HEK293 (cell line): ENCODE results near the gene SNCAIP.
A peak's percentile ranks its signal among the peaks of the same experiment; 100 is the strongest.
"Not testable (repeated sequence)": the region's sequence is repeated elsewhere in the genome, so short reads cannot be mapped to it uniquely, and the experiment has no call there.

ENCODE experiments used
- CTCF ChIA-PET: fragments of 350-600 bp; formaldehyde crosslinking; extraction: SDS; loops from one replicate; lab custom pipeline; 2021; ENCODE audit warnings: antibody characterized with exemption; lab: Yijun Ruan, JAX
- POLR2A ChIA-PET: fragments of 300-600 bp; formaldehyde crosslinking; extraction: SDS; loops from one replicate; lab custom pipeline; 2020; ENCODE audit warnings: antibody characterized with exemption, inconsistent platforms; lab: Yijun Ruan, JAX
- H3K27ac ChIP-seq: fragments of 200-500 bp; sonication (Bioruptor generic); 2 replicates; pipeline ENCODE4 v1.5.1; 2014; ENCODE audit warnings: low read depth, low read length, control low read depth, inconsistent platforms; ENCODE audit errors: extremely low read depth
- H3K36me3 ChIP-seq, 2 experiments: fragments of 200-500 bp in 1 of 2; sonication (Bioruptor generic) in 1 of 2; 1 replicate in 1 of 2; 2 replicates in 1 of 2; pipeline ENCODE4 v1.5.1; 2014 to 2017; ENCODE audit warnings: inconsistent platforms in 2 of 2, low read length in 2 of 2; ENCODE audit not compliant: control insufficient read depth in 2 of 2, insufficient read depth in 1 of 2
- H3K4me1 ChIP-seq: fragments of 200-500 bp; sonication (Bioruptor generic); 2 replicates; pipeline ENCODE4 v1.5.1; 2014; ENCODE audit warnings: mild to moderate bottlenecking, low read length, inconsistent platforms; ENCODE audit not compliant: control insufficient read depth, insufficient read depth
- H3K4me3 ChIP-seq: 2 replicates; pipeline ENCODE4 v1.5.1; 2011; ENCODE audit warnings: low read depth, mild to moderate bottlenecking, control low read depth, low read length, moderate library complexity
- H3K9me3 ChIP-seq: fragments of 200-500 bp; sonication (Bioruptor generic); 2 replicates; pipeline ENCODE4 v1.5.1; 2014; ENCODE audit warnings: low read depth, low read length, inconsistent platforms; ENCODE audit not compliant: control insufficient read depth, insufficient read depth
- EGR2 ChIP-seq: fragments of 450-650 bp; formaldehyde crosslinking; IDR thresholded peaks from 2 replicates; pipeline ENCODE4 v1.5.1; 2016; ENCODE audit warnings: low read depth, missing biosample characterization, missing genetic modification characterization
- GFI1B ChIP-seq: fragments of 450-650 bp; formaldehyde crosslinking; IDR thresholded peaks from 2 replicates; pipeline ENCODE4 v1.5.1; 2016; ENCODE audit warnings: missing biosample characterization, missing genetic modification characterization
- HOXD13 ChIP-seq: sonication (generic); formaldehyde crosslinking; IDR thresholded peaks from 2 replicates; pipeline ENCODE4 v1.8.0; 2022; ENCODE audit warnings: missing genetic modification reagents, borderline replicate concordance
- MEIS1 ChIP-seq: sonication (generic); formaldehyde crosslinking; IDR thresholded peaks from 2 replicates; pipeline ENCODE4 v1.8.1; 2022; ENCODE audit warnings: missing genetic modification reagents, mild to moderate bottlenecking, borderline replicate concordance
- TCF7L2 ChIP-seq: IDR thresholded peaks from 2 replicates; pipeline ENCODE4 v1.6.1; 2011; ENCODE audit warnings: low read depth, mild to moderate bottlenecking, inconsistent platforms, low read length, moderate library complexity, borderline replicate concordance
- ZEB2 ChIP-seq: fragments of 450-650 bp; formaldehyde crosslinking; IDR thresholded peaks from 2 replicates; pipeline ENCODE4 v1.5.1; 2016; ENCODE audit warnings: missing biosample characterization, missing genetic modification characterization
- ZFHX2 ChIP-seq: fragments of 450-650 bp; formaldehyde crosslinking; conservative IDR thresholded peaks from 2 replicates; pipeline ENCODE4 v1.5.1; 2016; ENCODE audit warnings: missing biosample characterization, missing genetic modification characterization
- ZFP41 ChIP-seq: fragments of 450-650 bp; formaldehyde crosslinking; IDR thresholded peaks from 2 replicates; pipeline ENCODE4 v1.5.1; 2016; ENCODE audit warnings: missing biosample characterization, missing genetic modification characterization, borderline replicate concordance
- ZNF184 ChIP-seq: fragments of 450-650 bp; IDR thresholded peaks from 2 replicates; pipeline ENCODE4 v1.5.1; 2018; ENCODE audit warnings: missing biosample characterization, mild to moderate bottlenecking, missing genetic modification characterization
- ZNF23 ChIP-seq: fragments of 450-650 bp; formaldehyde crosslinking; IDR thresholded peaks from 2 replicates; pipeline ENCODE4 v1.5.1; 2016; ENCODE audit warnings: missing biosample characterization, missing genetic modification characterization, borderline replicate concordance
- ZNF501 ChIP-seq: fragments of 450-650 bp; formaldehyde crosslinking; IDR thresholded peaks from 2 replicates; pipeline ENCODE4 v1.5.1; 2016; ENCODE audit warnings: missing biosample characterization, missing genetic modification characterization
- ZNF561 ChIP-seq: fragments of 450-650 bp; IDR thresholded peaks from 2 replicates; pipeline ENCODE4 v1.5.1; 2018; ENCODE audit warnings: missing biosample characterization, missing genetic modification characterization, borderline replicate concordance
- ZNF585B ChIP-seq: fragments of 450-650 bp; formaldehyde crosslinking; IDR thresholded peaks from 2 replicates; pipeline ENCODE4 v1.5.1; 2016; ENCODE audit warnings: missing biosample characterization, missing genetic modification characterization
- ZNF626 ChIP-seq: fragments of 450-650 bp; sonication (Bioruptor Pico); formaldehyde crosslinking; IDR thresholded peaks from 2 replicates; pipeline ENCODE4 v1.5.1; 2018; ENCODE audit warnings: missing biosample characterization, missing genetic modification characterization, inconsistent platforms
- ZNF701 ChIP-seq: fragments of 450-650 bp; formaldehyde crosslinking; IDR thresholded peaks from 2 replicates; pipeline ENCODE4 v1.5.1; 2016; ENCODE audit warnings: missing biosample characterization, missing genetic modification characterization
- ZNF776 ChIP-seq: fragments of 450-650 bp; formaldehyde crosslinking; IDR thresholded peaks from 2 replicates; pipeline ENCODE4 v1.5.0; 2017; ENCODE audit warnings: missing biosample characterization, missing genetic modification characterization, borderline replicate concordance
- ZNF792 ChIP-seq: fragments of 450-650 bp; formaldehyde crosslinking; IDR thresholded peaks from 2 replicates; pipeline ENCODE4 v1.5.1; 2016; ENCODE audit warnings: missing biosample characterization, missing genetic modification characterization
- TF ChIP-seq, protein P1 (sequence below): fragments of 450-650 bp; formaldehyde crosslinking; IDR thresholded peaks from 2 replicates; pipeline ENCODE4 v1.5.1; 2016; ENCODE audit warnings: missing biosample characterization, missing genetic modification characterization
- TF ChIP-seq, protein P2 (sequence below): fragments of 450-650 bp; formaldehyde crosslinking; IDR thresholded peaks from 2 replicates; pipeline ENCODE4 v1.5.1; 2016; ENCODE audit warnings: missing biosample characterization, missing genetic modification characterization
- TF ChIP-seq, protein P3 (sequence below): fragments of 450-650 bp; formaldehyde crosslinking; IDR thresholded peaks from 2 replicates; pipeline ENCODE4 v1.5.1; 2017; ENCODE audit warnings: missing biosample characterization, missing genetic modification characterization

Gene SNCAIP

DNA sequence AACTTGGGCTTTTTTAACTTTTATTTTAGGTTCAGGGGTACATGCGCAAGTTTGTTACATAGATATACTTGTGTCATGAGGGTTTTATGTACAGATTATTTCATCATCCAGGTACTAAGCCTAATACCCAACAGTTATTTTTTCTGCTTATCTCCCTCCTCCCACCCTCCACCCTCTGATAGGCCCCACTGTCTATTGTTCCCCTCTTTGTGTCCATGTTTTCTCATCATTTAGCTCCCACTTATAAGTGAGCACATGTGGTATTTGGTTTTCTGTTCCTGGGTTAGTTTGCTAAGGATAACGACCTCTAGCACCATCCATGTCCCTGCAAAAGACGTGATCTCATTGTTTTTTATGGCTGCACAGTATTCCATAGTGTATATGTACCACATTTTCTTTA, 172.1 kb downstream of the SNCAIP start:
- Histone ChIP-seq H3K4me1 (peaks cover 7% of the 10 kb centered on the region; the same call in 1 of the 2 replicates), H3K9me3 (no peaks in the 10 kb centered on the region), H3K4me3 (no peak overlapping the region), H3K36me3 (no peaks in the 10 kb centered on the region), H3K27ac (no peak overlapping the region)
- ChIA-PET CTCF (interaction anchor here (0.8 kb wide), 1 partner anchor 288 kb away, joined by 4 read pairs; no protein-coding TSS in a partner anchor), POLR2A (no interaction called here)
- no peak for TF ChIP-seq TCF7L2
- peak; percentile 67 for TF ChIP-seq ZFHX2 (tag by site-specific recombination)
- TF ChIP-seq ZNF23 = no peak
- TF ChIP-seq ZFP41 (tag by site-specific recombination) = no peak
- TF ChIP-seq, protein P1, sequence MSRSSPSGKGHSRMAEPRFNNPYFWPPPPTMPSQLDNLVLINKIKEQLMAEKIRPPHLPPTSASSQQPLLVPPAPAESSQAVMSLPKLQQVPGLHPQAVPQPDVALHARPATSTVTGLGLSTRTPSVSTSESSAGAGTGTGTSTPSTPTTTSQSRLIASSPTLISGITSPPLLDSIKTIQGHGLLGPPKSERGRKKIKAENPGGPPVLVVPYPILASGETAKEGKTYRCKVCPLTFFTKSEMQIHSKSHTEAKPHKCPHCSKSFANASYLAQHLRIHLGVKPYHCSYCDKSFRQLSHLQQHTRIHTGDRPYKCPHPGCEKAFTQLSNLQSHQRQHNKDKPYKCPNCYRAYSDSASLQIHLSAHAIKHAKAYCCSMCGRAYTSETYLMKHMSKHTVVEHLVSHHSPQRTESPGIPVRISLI (tag by site-specific recombination) = no peak
- no peak for TF ChIP-seq ZNF776
- TF ChIP-seq ZNF561 = no peak
- TF ChIP-seq, protein P2, sequence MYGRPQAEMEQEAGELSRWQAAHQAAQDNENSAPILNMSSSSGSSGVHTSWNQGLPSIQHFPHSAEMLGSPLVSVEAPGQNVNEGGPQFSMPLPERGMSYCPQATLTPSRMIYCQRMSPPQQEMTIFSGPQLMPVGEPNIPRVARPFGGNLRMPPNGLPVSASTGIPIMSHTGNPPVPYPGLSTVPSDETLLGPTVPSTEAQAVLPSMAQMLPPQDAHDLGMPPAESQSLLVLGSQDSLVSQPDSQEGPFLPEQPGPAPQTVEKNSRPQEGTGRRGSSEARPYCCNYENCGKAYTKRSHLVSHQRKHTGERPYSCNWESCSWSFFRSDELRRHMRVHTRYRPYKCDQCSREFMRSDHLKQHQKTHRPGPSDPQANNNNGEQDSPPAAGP (tag by site-specific recombination) = no peak
- TF ChIP-seq EGR2 (tag by site-specific recombination) = peak; percentile 75; the same call in 1 of the 2 replicates
- no peak for TF ChIP-seq ZNF792 (tag by site-specific recombination)
- no peak for TF ChIP-seq ZNF184 (tag by site-specific recombination)

DNA sequence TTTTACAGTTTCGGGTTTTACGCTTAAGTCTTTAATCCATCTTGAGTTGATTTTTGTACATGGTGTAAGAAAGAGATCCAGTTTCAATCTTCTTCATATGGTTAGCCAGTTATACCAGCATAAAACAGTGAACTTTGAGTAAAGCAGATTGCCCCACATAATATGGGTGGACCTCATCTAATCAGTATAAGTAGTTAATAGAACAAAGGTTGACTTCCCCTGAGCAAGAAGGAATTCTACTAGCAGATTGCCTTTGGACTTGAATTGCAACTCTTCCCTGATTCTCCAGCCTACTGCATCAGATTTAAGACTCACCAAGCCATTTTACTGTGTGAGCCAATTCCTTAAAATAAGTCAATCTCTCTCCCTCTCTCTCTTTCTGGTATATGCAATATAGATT, 173.2 kb downstream of the SNCAIP start:
- no peaks in the 10 kb centered on the region for H3K4me1 ChIP-seq
- H3K36me3 ChIP-seq = no peaks in the 10 kb centered on the region
- POLR2A ChIA-PET = no interaction called here
- TF ChIP-seq MEIS1 (CRISPR knock-in tag) (no peak), HOXD13 (CRISPR knock-in tag) (no peak), ZNF626 (tag by site-specific recombination) (no peak), ZNF585B (tag by site-specific recombination) (no peak), GFI1B (tag by site-specific recombination) (no peak), ZNF501 (no peak), ZNF701 (no peak), ZEB2 (no peak)
- TF ChIP-seq, protein P3, sequence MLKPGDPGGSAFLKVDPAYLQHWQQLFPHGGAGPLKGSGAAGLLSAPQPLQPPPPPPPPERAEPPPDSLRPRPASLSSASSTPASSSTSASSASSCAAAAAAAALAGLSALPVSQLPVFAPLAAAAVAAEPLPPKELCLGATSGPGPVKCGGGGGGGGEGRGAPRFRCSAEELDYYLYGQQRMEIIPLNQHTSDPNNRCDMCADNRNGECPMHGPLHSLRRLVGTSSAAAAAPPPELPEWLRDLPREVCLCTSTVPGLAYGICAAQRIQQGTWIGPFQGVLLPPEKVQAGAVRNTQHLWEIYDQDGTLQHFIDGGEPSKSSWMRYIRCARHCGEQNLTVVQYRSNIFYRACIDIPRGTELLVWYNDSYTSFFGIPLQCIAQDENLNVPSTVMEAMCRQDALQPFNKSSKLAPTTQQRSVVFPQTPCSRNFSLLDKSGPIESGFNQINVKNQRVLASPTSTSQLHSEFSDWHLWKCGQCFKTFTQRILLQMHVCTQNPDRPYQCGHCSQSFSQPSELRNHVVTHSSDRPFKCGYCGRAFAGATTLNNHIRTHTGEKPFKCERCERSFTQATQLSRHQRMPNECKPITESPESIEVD (tag by site-specific recombination) = no peak
- TF ChIP-seq, all 188 proteins: peak for 0
- Histone ChIP-seq H3K27ac (no peak overlapping the region), H3K9me3 (no peaks in the 10 kb centered on the region), H3K4me3 (no peak overlapping the region)
- CTCF ChIA-PET = no interaction called here

- H3K4me1 ChIP-seq, POLR2A ChIA-PET, H3K27ac ChIP-seq, H3K4me3 ChIP-seq, H3K9me3 ChIP-seq, H3K36me3 ChIP-seq: not testable (repeated sequence)
- CTCF ChIA-PET = interaction anchor here (0.6 to 0.7 kb wide), 2 partner anchors 14 to 632 kb away, joined by 3 to 4 read pairs; no protein-coding TSS in a partner anchor
Observed at GRCh38 chr5:122486616-122487015, 174.6 kb downstream of the SNCAIP start.
